Measurements from ENCODE around the gene CPPED1. TPM values are rescaled to one million over a fixed set of nuclear protein-coding genes. Genes with fewer than 3 reads are reported as not detected.

Gene CPPED1
- total and polyA plus RNA-seq, 2 of the 4 experiments (the other 2 are of a cell fraction) = 5.1 to 6.5 TPM

DNA sequence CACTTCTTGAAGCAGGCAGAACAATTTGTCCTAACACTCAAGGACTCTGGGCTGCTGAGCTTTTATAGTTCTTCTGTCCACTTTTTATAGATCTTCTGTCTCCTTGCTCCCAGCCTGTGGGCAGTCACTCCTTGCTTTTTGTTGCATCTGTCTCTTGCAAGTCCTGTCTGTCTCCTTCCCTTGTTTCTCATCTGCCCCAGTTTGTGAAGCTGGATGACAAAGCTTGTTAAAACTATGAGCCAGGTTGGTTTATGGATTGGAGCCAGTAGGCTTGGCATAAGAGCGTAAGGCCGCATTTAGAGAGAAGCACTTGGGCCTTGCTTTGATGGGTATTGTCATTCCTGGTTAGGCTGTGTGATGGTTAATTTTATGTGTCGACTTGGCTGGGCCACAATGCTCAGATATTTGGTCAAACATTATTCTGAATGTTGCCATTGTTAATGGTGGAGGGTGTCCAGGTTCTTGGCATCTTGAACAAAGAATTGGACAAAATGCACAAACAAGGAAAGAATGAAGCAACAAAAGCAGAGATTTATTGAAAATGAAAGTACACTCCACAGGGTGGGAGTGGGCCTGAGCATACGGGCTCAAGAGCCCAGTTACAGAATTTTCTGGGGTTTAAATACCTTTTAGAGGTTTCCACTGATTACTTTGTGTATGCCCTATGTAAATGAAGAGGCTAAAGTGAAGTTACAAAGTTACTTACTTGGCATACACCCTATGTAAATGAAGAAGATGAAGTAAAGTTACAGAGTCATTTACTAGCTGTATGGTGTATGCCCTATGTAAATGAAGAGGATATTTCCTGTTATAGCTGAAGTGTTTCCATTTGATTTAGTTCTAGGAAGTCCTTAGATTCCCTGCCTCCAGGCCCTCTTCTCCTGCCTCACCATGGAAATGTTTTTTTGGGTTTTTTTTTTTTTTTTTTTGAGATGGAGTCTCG lies 8.0 kb upstream of the CPPED1 start:
- dilution Hi-C loops (cut with HindIII; ENCODE audit: low sequenced_read_pairs, unreplicated experiment) (no loop called here), in situ Hi-C loops (cut with MboI; ENCODE audit: low sequenced_read_pairs) (loop anchor here (10.0 kb wide), 1 partner anchor 717 kb away; no protein-coding TSS in a partner anchor), intact Hi-C loops (cut with micrococcal nuclease) (no loop called here)
- no peak overlapping the region for H2AK9ac ChIP-seq (replicated peaks; ENCODE audit: low read depth, low read length, poor library complexity)
- H4K91ac ChIP-seq (ENCODE audit: insufficient read depth, low read depth, low read length) = no peak overlapping the region
- H3K18ac ChIP-seq (ENCODE audit: low read depth, low read length) = no peak overlapping the region
- DNase-seq (no peak), ATAC-seq (ENCODE audit: low read depth) (no peak)
- TF ChIP-seq MXI1 (IDR thresholded peaks at IDR 0.05; ENCODE audit: borderline replicate concordance, low read depth, low read length) (no peak), MAZ (IDR thresholded peaks at IDR 0.05; ENCODE audit: borderline replicate concordance, low read depth, low read length) (no peak), NFE2L2 (IDR thresholded peaks at IDR 0.05; ENCODE audit: low read depth, low read length) (no peak), RCOR1 (IDR thresholded peaks at IDR 0.05; ENCODE audit: insufficient replicate concordance, low read length) (no peak), CEBPB (IDR thresholded peaks at IDR 0.05; ENCODE audit: low read depth, low read length) (no peak)
- TF ChIP-seq, protein P1, sequence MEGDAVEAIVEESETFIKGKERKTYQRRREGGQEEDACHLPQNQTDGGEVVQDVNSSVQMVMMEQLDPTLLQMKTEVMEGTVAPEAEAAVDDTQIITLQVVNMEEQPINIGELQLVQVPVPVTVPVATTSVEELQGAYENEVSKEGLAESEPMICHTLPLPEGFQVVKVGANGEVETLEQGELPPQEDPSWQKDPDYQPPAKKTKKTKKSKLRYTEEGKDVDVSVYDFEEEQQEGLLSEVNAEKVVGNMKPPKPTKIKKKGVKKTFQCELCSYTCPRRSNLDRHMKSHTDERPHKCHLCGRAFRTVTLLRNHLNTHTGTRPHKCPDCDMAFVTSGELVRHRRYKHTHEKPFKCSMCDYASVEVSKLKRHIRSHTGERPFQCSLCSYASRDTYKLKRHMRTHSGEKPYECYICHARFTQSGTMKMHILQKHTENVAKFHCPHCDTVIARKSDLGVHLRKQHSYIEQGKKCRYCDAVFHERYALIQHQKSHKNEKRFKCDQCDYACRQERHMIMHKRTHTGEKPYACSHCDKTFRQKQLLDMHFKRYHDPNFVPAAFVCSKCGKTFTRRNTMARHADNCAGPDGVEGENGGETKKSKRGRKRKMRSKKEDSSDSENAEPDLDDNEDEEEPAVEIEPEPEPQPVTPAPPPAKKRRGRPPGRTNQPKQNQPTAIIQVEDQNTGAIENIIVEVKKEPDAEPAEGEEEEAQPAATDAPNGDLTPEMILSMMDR (conservative IDR thresholded peaks at IDR 0.05; ENCODE audit: low read depth, low read length) = no peak
- TF ChIP-seq, protein P2, sequence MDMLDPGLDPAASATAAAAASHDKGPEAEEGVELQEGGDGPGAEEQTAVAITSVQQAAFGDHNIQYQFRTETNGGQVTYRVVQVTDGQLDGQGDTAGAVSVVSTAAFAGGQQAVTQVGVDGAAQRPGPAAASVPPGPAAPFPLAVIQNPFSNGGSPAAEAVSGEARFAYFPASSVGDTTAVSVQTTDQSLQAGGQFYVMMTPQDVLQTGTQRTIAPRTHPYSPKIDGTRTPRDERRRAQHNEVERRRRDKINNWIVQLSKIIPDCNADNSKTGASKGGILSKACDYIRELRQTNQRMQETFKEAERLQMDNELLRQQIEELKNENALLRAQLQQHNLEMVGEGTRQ (IDR thresholded peaks at IDR 0.05; ENCODE audit: low read depth, low read length) = no peak
- H3K27me3 ChIP-seq (ENCODE audit: control insufficient read depth, insufficient read depth, low read length) = no peaks in the 10 kb centered on the region
- BruUV-seq (replicated peaks) = no TSS peak
- 87% methylated on average over 3 of the region's 5 CpGs; no CpG with 5 or more reads in 1 of the 2 experiments for WGBS, 2 experiments (ENCODE audit: extremely low coverage in 2 of 2, insufficient read length in 1 of 2)
- H3K9me3 ChIP-seq (ENCODE audit: control insufficient read depth, insufficient read depth, low read length) = no peaks in the 10 kb centered on the region; the same call in 1 of the 2 replicates
- no peaks in the 10 kb centered on the region for H3K36me3 ChIP-seq (ENCODE audit: control insufficient read depth, insufficient read depth, low read length)
- H4K8ac ChIP-seq (ENCODE audit: low read depth in 2 of 2, low read length in 2 of 2) = no peak overlapping the region
- H2BK5ac ChIP-seq (ENCODE audit: low read depth, low read length, poor library complexity, severe bottlenecking) = no peak overlapping the region
- no peak overlapping the region for H3K4me2 ChIP-seq (ENCODE audit: low read depth, low read length)
- H3K4ac ChIP-seq (ENCODE audit: low read depth, low read length) = no peak overlapping the region
- no peaks in the 10 kb centered on the region for H3K4me1 ChIP-seq (ENCODE audit: control insufficient read depth, insufficient read depth, low read length)
- H3K56ac ChIP-seq (ENCODE audit: extremely low read depth, insufficient read depth, low read length) = no peak overlapping the region
- ChIA-PET POLR2A (ENCODE audit: unreplicated experiment) (no interaction called here), CTCF (no interaction called here)
- no peak overlapping the region for H4K5ac ChIP-seq (ENCODE audit: low read depth, low read length)
- H3K9ac ChIP-seq (ENCODE audit: low read depth, low read length) = no peak overlapping the region
- no peaks in the 10 kb centered on the region for H4K20me1 ChIP-seq (ENCODE audit: insufficient read depth, low read length)
- no peak overlapping the region for H2BK20ac ChIP-seq (ENCODE audit: low read depth, low read length)
- H3K79me1 ChIP-seq (ENCODE audit: low read depth in 1 of 2, low read length in 2 of 2) = no peaks in the 10 kb centered on the region
- no peak overlapping the region for H3K4me3 ChIP-seq (ENCODE audit: insufficient read depth, low read depth, low read length)
- H2BK15ac ChIP-seq (ENCODE audit: low read depth, low read length) = no peak overlapping the region
- no peak overlapping the region for H3K14ac ChIP-seq (replicated peaks; ENCODE audit: low read depth, low read length)
- H2BK120ac ChIP-seq (ENCODE audit: low read depth, low read length) = no peak overlapping the region
- no peaks in the 10 kb centered on the region for H3K9me1 ChIP-seq (ENCODE audit: insufficient read depth, low read length)
- no peak overlapping the region for H3K27ac ChIP-seq (ENCODE audit: insufficient read depth, low read length)
- no peak overlapping the region for H2AK5ac ChIP-seq (ENCODE audit: low read depth, low read length)
- no peak overlapping the region for H2AFZ ChIP-seq (replicated peaks; ENCODE audit: low read length, poor library complexity)
- H3K23ac ChIP-seq (ENCODE audit: low read depth, low read length) = no peak overlapping the region

Measured in IMR-90 (cell line).